ENCODE measurements around the gene DCAF4.
A peak's percentile ranks its signal among the peaks of the same experiment; 100 is the strongest.
"Not testable (repeated sequence)": the region's sequence is repeated elsewhere in the genome, so short reads cannot be mapped to it uniquely, and the experiment has no call there.

DCAF4 gene

GRCh38 chr14:72945356-72946027 is 19.2 kb downstream of the DCAF4 start:
- no peak for DNase-seq (ENCODE audit: extremely low read depth, low read depth)
- no peak for TF ChIP-seq CTCF (IDR thresholded peaks at IDR 0.05; ENCODE audit: low read depth, low read length)

GRCh38 chr14:72946491-72946890 is 20.2 kb downstream of the DCAF4 start:
- TF ChIP-seq CTCF (IDR thresholded peaks at IDR 0.05; ENCODE audit: low read depth, low read length), result no peak
- DNase-seq (ENCODE audit: extremely low read depth, low read depth), result no peak

GRCh38 chr14:72947366-72948160 is 21.3 kb downstream of the DCAF4 start:
- DNase-seq (ENCODE audit: extremely low read depth, low read depth), result no peak
- TF ChIP-seq CTCF (IDR thresholded peaks at IDR 0.05; ENCODE audit: low read depth, low read length), result no peak

GRCh38 chr14:72948481-72949138 is 22.3 kb downstream of the DCAF4 start:
- peak; percentile 28 for DNase-seq (ENCODE audit: extremely low read depth, low read depth)
- peak; percentile 88 for TF ChIP-seq CTCF (IDR thresholded peaks at IDR 0.05; ENCODE audit: low read depth, low read length)

- no peak for TF ChIP-seq CTCF (IDR thresholded peaks at IDR 0.05; ENCODE audit: low read depth, low read length)
- no peak for DNase-seq (ENCODE audit: extremely low read depth, low read depth)
These were observed 25.9 kb downstream of the DCAF4 start for GRCh38 chr14:72952171-72952570.

- not testable (repeated sequence) for DNase-seq (ENCODE audit: extremely low read depth, low read depth)
These were observed 30.5 kb downstream of the DCAF4 start for GRCh38 chr14:72956741-72957140.

- TF ChIP-seq CTCF (IDR thresholded peaks at IDR 0.05; ENCODE audit: low read depth, low read length), result no peak
- DNase-seq (ENCODE audit: extremely low read depth, low read depth), result no peak
These were observed 30.9 kb downstream of the DCAF4 start for GRCh38 chr14:72957213-72957612.
